Thyroid gland (tissue), 4 donors: Measurements from ENCODE around the gene PCBP3. TPM values are rescaled to one million over a fixed set of nuclear protein-coding genes. Genes with fewer than 3 reads are reported as not detected.
"Not testable (repeated sequence)": the region's sequence is repeated elsewhere in the genome, so short reads cannot be mapped to it uniquely, and the experiment has no call there.

Experiments
- DNase-seq, 2 donors: peaks; one replicate each; pipeline ENCODE4 v3.0.0-alpha.2; 2019
- H3K27ac ChIP-seq, 3 donors: fragments of 200-600 bp; sonication (generic); 1 replicate in 2 of 3; 2 replicates in 1 of 3; pipeline ENCODE4 v1.5.1; 2016 to 2019; ENCODE audit warnings: mild to moderate bottlenecking in 1 of 3, moderate library complexity in 1 of 3
- H3K27me3 ChIP-seq: fragments of 200-600 bp; sonication (generic); one replicate; pipeline ENCODE4 v1.5.1; 2019
- H3K36me3 ChIP-seq, 2 donors: fragments of 200-600 bp; sonication (generic); one replicate each; pipeline ENCODE4 v1.5.1; 2016 to 2019
- H3K4me1 ChIP-seq, 2 donors: fragments of 200-600 bp; sonication (generic); one replicate each; pipeline ENCODE4 v1.5.1; 2017 to 2019
- H3K4me3 ChIP-seq, 3 donors: fragments of 200-600 bp; sonication (generic); replicated peaks in 1 of 3; 1 replicate in 2 of 3; 2 replicates in 1 of 3; pipeline ENCODE4 v1.5.1; 2016; ENCODE audit warnings: mild to moderate bottlenecking in 1 of 3
- H3K9me3 ChIP-seq: fragments of 200-600 bp; sonication (generic); one replicate; pipeline ENCODE4 v1.5.1; 2017
- CTCF ChIP-seq, 6 experiments: fragments of 200-600 bp in 3 of 6; fragments of 450-650 bp in 3 of 6; sonication (generic) in 3 of 6; IDR thresholded peaks; one replicate each; pipeline ENCODE4 v1.5.1; 2016 to 2019; ENCODE audit warnings: antibody characterized with exemption in 6 of 6, mild to moderate bottlenecking in 2 of 6, inconsistent platforms in 1 of 6, moderate library complexity in 1 of 6
- POLR2A ChIP-seq, 2 donors: fragments of 450-650 bp; IDR thresholded peaks; one replicate each; pipeline ENCODE4 v1.6.1; 2017; ENCODE audit warnings: antibody characterized with exemption in 2 of 2, mild to moderate bottlenecking in 2 of 2, moderate library complexity in 1 of 2
- WGBS, 2 donors: methylation state at CpG; one replicate each; pipeline ENCODE4 v1.1.5; 2017; 5-methylcytosine and 5-hydroxymethylcytosine counted together
- intact Hi-C: fragments of 100-400 bp; cut with DNase I; formaldehyde crosslinking; loops from one replicate; pipeline ENCODE4 v1.15.1; 2023
- total RNA-seq, 4 donors: library from RNA; depleted of rRNA; stranded (reverse); fragments of >200 nt; gene quantifications; one replicate each; pipeline ENCODE4 v1.2.3, GENCODE V29; 2016

Gene PCBP3
- total RNA-seq, 4 donors from 2014 or later, result 0.33 to 0.98 (median 0.54) TPM; not detected in 1

- Histone ChIP-seq H3K36me3 (no peaks in the 10 kb centered on the region), H3K9me3 (no peaks in the 10 kb centered on the region), H3K27ac (no peak overlapping the region), H3K27me3 (no peaks in the 10 kb centered on the region), H3K4me3 (no peak overlapping the region), H3K4me1 (no peaks in the 10 kb centered on the region)
- intact Hi-C loops, result no loop called here
- TF ChIP-seq CTCF (IDR thresholded peaks at IDR 0.05), result no peak
- WGBS, 2 donors, result 76 to 77% methylated on average over 3 of the region's 3 CpGs
- DNase-seq, result no peak
Observed at GRCh38 chr21:45885597-45885929, 242.0 kb downstream of the PCBP3 start.

DNA sequence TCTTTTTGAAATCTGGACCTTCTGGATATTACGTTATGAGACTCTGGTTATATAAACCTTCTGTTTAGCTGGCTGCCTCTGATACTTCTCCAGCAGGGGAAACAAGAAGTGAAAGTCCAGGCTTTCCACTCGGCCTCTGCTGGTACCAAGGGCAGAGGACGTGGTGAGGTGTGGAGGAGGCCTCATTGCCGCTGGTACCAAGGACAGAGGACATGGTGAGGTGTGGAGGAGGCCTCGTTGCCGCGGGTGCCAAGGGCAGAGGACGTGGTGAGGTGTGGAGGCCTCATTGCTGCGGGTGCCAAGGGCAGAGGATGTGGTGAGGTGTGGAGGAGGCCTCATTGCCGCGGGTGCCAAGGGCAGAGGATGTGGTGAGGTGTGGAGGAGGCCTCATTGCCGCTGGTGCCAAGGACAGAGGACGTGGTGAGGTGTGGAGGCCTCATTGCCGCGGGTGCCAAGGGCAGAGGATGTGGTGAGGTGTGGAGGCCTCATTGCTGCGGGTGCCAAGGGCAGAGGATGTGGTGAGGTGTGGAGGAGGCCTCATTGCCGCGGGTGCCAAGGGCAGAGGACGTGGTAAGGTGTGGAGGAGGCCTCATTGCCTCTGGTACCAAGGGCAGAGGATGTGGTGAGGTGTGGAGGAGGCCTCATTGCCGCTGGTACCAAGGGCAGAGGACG is 242.5 kb downstream of the PCBP3 start:
- H3K27ac ChIP-seq, H3K4me1 ChIP-seq, H3K4me3 ChIP-seq, H3K9me3 ChIP-seq, DNase-seq, H3K27me3 ChIP-seq, intact Hi-C loops, H3K36me3 ChIP-seq: not testable (repeated sequence)
- 79 to 80% methylated on average over 19 to 21 of the region's 21 CpGs for WGBS, 2 donors

DNA sequence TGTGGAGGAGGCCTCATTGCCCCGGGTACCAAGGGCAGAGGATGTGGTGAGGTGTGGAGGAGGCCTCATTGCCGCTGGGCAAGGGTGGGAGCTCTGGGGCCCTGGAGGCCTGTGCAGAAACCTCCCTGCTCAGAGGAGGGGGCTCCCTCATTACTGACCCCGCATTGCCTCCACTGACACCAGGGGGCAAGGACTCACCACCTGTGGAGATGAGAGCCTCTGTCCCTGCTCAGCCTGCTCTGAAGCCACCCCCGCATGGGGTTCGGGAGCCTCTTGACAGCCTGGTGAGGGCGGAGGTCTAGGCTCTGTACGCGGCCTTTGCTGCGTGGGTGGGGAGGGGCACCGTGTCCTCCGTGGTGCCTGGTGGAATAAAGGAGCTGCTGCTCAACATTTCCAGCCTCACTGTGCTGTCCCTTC is 243.1 kb downstream of the PCBP3 start:
- Histone ChIP-seq H3K9me3 (no peaks in the 10 kb centered on the region), H3K4me3 (no peak overlapping the region), H3K27me3 (no peaks in the 10 kb centered on the region), H3K4me1 (no peaks in the 10 kb centered on the region), H3K36me3 (no peaks in the 10 kb centered on the region), H3K27ac (no peak overlapping the region)
- intact Hi-C loops, result no loop called here
- no peak for TF ChIP-seq CTCF (IDR thresholded peaks at IDR 0.05)
- no peak for TF ChIP-seq POLR2A (IDR thresholded peaks at IDR 0.05)
- DNase-seq, result no peak
- 63 to 77% methylated on average over 9 to 10 of the region's 11 CpGs for WGBS, 2 donors

DNA sequence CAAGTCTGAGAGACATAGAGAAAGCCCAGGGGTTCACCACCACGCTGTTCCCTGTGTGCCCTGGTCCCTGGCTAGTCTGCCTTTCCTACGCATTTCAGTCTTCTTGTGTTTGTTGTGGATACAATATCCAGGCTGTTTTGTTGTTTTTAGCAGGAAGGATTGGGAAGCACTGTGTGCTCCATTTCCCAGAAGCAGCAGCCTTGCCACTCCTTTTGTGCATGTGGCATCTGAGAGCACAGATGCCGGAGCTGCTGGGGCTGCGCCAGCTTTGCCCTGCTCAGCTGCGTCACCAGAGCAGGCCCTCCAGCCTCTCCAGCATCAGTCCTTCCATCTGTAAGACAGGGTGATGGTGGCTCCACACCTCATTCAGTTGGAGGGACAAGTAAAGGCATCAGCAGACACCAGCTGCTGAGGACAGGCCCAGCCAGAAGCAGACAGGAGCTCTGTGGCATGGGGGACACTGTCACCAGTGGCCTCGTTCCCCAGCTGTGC is 243.6 kb downstream of the PCBP3 start:
- WGBS, 2 donors, result 71 to 74% methylated on average over 3 to 5 of the region's 6 CpGs
- no peak overlapping the region for H3K27ac ChIP-seq

GRCh38 chr21:45887788-45888187 is 244.3 kb downstream of the PCBP3 start:
- H3K27ac ChIP-seq, result no peak overlapping the region
- H3K27me3 ChIP-seq, result no peaks in the 10 kb centered on the region
- H3K4me1 ChIP-seq, result no peaks in the 10 kb centered on the region
- TF ChIP-seq CTCF (IDR thresholded peaks at IDR 0.05), result no peak
- WGBS, 2 donors, result 59 to 62% methylated on average over 13 to 16 of the region's 16 CpGs
- no peak for DNase-seq
- H3K36me3 ChIP-seq, result no peaks in the 10 kb centered on the region
- no peaks in the 10 kb centered on the region for H3K9me3 ChIP-seq
- intact Hi-C loops, result no loop called here
- H3K4me3 ChIP-seq, result no peak overlapping the region

More for the DNA sequence above, 243.6 kb downstream of the PCBP3 start:
- intact Hi-C loops, result no loop called here
- Histone ChIP-seq H3K4me3 (no peak overlapping the region), H3K36me3 (no peaks in the 10 kb centered on the region), H3K4me1 (no peaks in the 10 kb centered on the region), H3K27me3 (no peaks in the 10 kb centered on the region), H3K9me3 (no peaks in the 10 kb centered on the region)
- TF ChIP-seq POLR2A (IDR thresholded peaks at IDR 0.05) (no peak), CTCF (IDR thresholded peaks at IDR 0.05) (no peak)
- DNase-seq, result no peak
